Measurements from ENCODE around the gene MAGED2. TPM values are rescaled to one million over a fixed set of nuclear protein-coding genes. Genes with fewer than 3 reads are reported as not detected.
"Not testable (repeated sequence)": the region's sequence is repeated elsewhere in the genome, so short reads cannot be mapped to it uniquely, and the experiment has no call there.

MAGED2 gene
- total RNA-seq = 25.7 and 31.2 TPM in 2 replicates

GRCh38 chrX:54807524-54808108 is at the start of gene MAGED2:
MAGED2 (plus strand) TSS chrX:54807745; CDS start chrX:54809332, 1,587 bp downstream.
- Mint-ChIP-seq H3K4me1 (ENCODE audit: low read depth) (peaks cover 17% of the 10 kb centered on the region), H3K27me3 (ENCODE audit: insufficient read depth) (peaks cover 10% of the 10 kb centered on the region), H3K9me3 (no peaks in the 10 kb centered on the region), H3K4me3 (peak within 1 kb of the TSS; percentile 89), H3K27ac (peak within 1 kb of the TSS; percentile 85), H3K36me3 (ENCODE audit: low read depth) (peaks cover 9% of the 10 kb centered on the region)
- DNase-seq (ENCODE audit: low spot score) = no peak
- intact Hi-C loops (cut with micrococcal nuclease) = loop anchor here (1.0 to 5.0 kb wide), 9 partner anchors 168 to 1425 kb away; partner anchors contain the start of genes APEX2, GNL3L, KLF8 and PHF8

- Mint-ChIP-seq H3K4me1 (ENCODE audit: low read depth) (no peaks in the 10 kb centered on the region), H3K4me3 (no peak overlapping the region), H3K27ac (no peak overlapping the region), H3K36me3 (ENCODE audit: low read depth) (no peaks in the 10 kb centered on the region), H3K9me3 (peaks cover 4% of the 10 kb centered on the region), H3K27me3 (ENCODE audit: insufficient read depth) (peaks cover 3% of the 10 kb centered on the region)
- intact Hi-C loops (cut with micrococcal nuclease) = no loop called here
- DNase-seq (ENCODE audit: low spot score) = no peak
These were observed 49.2 kb upstream of the MAGED2 start for GRCh38 chrX:54758114-54759055.

GRCh38 chrX:54774391-54775094 is 33.0 kb upstream of the MAGED2 start:
- DNase-seq (ENCODE audit: low spot score); H3K36me3 Mint-ChIP-seq (ENCODE audit: low read depth); H3K27ac Mint-ChIP-seq; H3K9me3 Mint-ChIP-seq; H3K4me1 Mint-ChIP-seq (ENCODE audit: low read depth); H3K27me3 Mint-ChIP-seq (ENCODE audit: insufficient read depth); H3K4me3 Mint-ChIP-seq; intact Hi-C loops (cut with micrococcal nuclease): not testable (repeated sequence)

- intact Hi-C loops (cut with micrococcal nuclease) = no loop called here
- H3K36me3 Mint-ChIP-seq (ENCODE audit: low read depth) = no peaks in the 10 kb centered on the region
- H3K27me3 Mint-ChIP-seq (ENCODE audit: insufficient read depth) = peaks cover 6% of the 10 kb centered on the region
- no peak overlapping the region for H3K4me3 Mint-ChIP-seq
- H3K27ac Mint-ChIP-seq = no peak overlapping the region
- peaks cover 4% of the 10 kb centered on the region for H3K4me1 Mint-ChIP-seq (ENCODE audit: low read depth)
- DNase-seq (ENCODE audit: low spot score) = no peak
- no peaks in the 10 kb centered on the region for H3K9me3 Mint-ChIP-seq
These were observed 31.5 kb upstream of the MAGED2 start for GRCh38 chrX:54776061-54776460.

GRCh38 chrX:54776987-54777672 is 30.4 kb upstream of the MAGED2 start:
- H3K9me3 Mint-ChIP-seq = no peaks in the 10 kb centered on the region
- intact Hi-C loops (cut with micrococcal nuclease) = no loop called here
- no peak overlapping the region for H3K4me3 Mint-ChIP-seq
- no peaks in the 10 kb centered on the region for H3K36me3 Mint-ChIP-seq (ENCODE audit: low read depth)
- no peak for DNase-seq (ENCODE audit: low spot score)
- peaks cover 4% of the 10 kb centered on the region for H3K4me1 Mint-ChIP-seq (ENCODE audit: low read depth)
- no peak overlapping the region for H3K27ac Mint-ChIP-seq
- H3K27me3 Mint-ChIP-seq (ENCODE audit: insufficient read depth) = peaks cover 7% of the 10 kb centered on the region

GRCh38 chrX:54785901-54786300 is 21.6 kb upstream of the MAGED2 start:
- Mint-ChIP-seq H3K36me3 (ENCODE audit: low read depth) (no peaks in the 10 kb centered on the region), H3K9me3 (no peaks in the 10 kb centered on the region), H3K27me3 (ENCODE audit: insufficient read depth) (peaks cover 4% of the 10 kb centered on the region), H3K4me3 (no peak overlapping the region), H3K4me1 (ENCODE audit: low read depth) (no peaks in the 10 kb centered on the region), H3K27ac (no peak overlapping the region)
- intact Hi-C loops (cut with micrococcal nuclease) = no loop called here
- DNase-seq (ENCODE audit: low spot score) = no peak

GRCh38 chrX:54786967-54787366 is 20.6 kb upstream of the MAGED2 start:
- H3K4me1 Mint-ChIP-seq (ENCODE audit: low read depth) = no peaks in the 10 kb centered on the region
- intact Hi-C loops (cut with micrococcal nuclease) = no loop called here
- DNase-seq (ENCODE audit: low spot score) = no peak
- peaks cover 2% of the 10 kb centered on the region for H3K27me3 Mint-ChIP-seq (ENCODE audit: insufficient read depth)
- H3K27ac Mint-ChIP-seq = no peak overlapping the region
- no peak overlapping the region for H3K4me3 Mint-ChIP-seq
- no peaks in the 10 kb centered on the region for H3K36me3 Mint-ChIP-seq (ENCODE audit: low read depth)
- no peaks in the 10 kb centered on the region for H3K9me3 Mint-ChIP-seq

GRCh38 chrX:54788446-54788845 is 19.1 kb upstream of the MAGED2 start:
- intact Hi-C loops (cut with micrococcal nuclease) = no loop called here
- no peak overlapping the region for H3K4me3 Mint-ChIP-seq

GRCh38 chrX:54789405-54789804 is 18.1 kb upstream of the MAGED2 start:
- H3K4me1 Mint-ChIP-seq (ENCODE audit: low read depth); H3K9me3 Mint-ChIP-seq; H3K27me3 Mint-ChIP-seq (ENCODE audit: insufficient read depth); H3K36me3 Mint-ChIP-seq (ENCODE audit: low read depth); intact Hi-C loops (cut with micrococcal nuclease); DNase-seq (ENCODE audit: low spot score); H3K27ac Mint-ChIP-seq; H3K4me3 Mint-ChIP-seq: not testable (repeated sequence)

More at GRCh38 chrX:54788446-54788845, 19.1 kb upstream of the MAGED2 start:
- Mint-ChIP-seq H3K4me1 (ENCODE audit: low read depth) (no peaks in the 10 kb centered on the region), H3K27me3 (ENCODE audit: insufficient read depth) (peaks cover 2% of the 10 kb centered on the region), H3K27ac (no peak overlapping the region), H3K9me3 (no peaks in the 10 kb centered on the region), H3K36me3 (ENCODE audit: low read depth) (no peaks in the 10 kb centered on the region)
- DNase-seq (ENCODE audit: low spot score) = no peak

GRCh38 chrX:54794028-54794427 is 13.5 kb upstream of the MAGED2 start:
- DNase-seq (ENCODE audit: low spot score) = no peak
- no peak overlapping the region for H3K4me3 Mint-ChIP-seq
- no peaks in the 10 kb centered on the region for H3K36me3 Mint-ChIP-seq (ENCODE audit: low read depth)
- no peak overlapping the region for H3K27ac Mint-ChIP-seq
- H3K9me3 Mint-ChIP-seq = no peaks in the 10 kb centered on the region
- no peaks in the 10 kb centered on the region for H3K27me3 Mint-ChIP-seq (ENCODE audit: insufficient read depth)
- intact Hi-C loops (cut with micrococcal nuclease) = no loop called here
- H3K4me1 Mint-ChIP-seq (ENCODE audit: low read depth) = no peaks in the 10 kb centered on the region

- Mint-ChIP-seq H3K4me1 (ENCODE audit: low read depth) (no peaks in the 10 kb centered on the region), H3K27ac (no peak overlapping the region), H3K36me3 (ENCODE audit: low read depth) (no peaks in the 10 kb centered on the region), H3K27me3 (ENCODE audit: insufficient read depth) (no peaks in the 10 kb centered on the region), H3K4me3 (no peak overlapping the region), H3K9me3 (no peaks in the 10 kb centered on the region)
- no peak for DNase-seq (ENCODE audit: low spot score)
- intact Hi-C loops (cut with micrococcal nuclease) = no loop called here
These were observed 12.8 kb upstream of the MAGED2 start for GRCh38 chrX:54794795-54795194.

- Mint-ChIP-seq H3K4me3 (no peak within 1 kb of the TSS), H3K27ac (no peak within 1 kb of the TSS), H3K4me1 (ENCODE audit: low read depth) (no peaks in the 10 kb centered on the region), H3K36me3 (ENCODE audit: low read depth) (no peaks in the 10 kb centered on the region), H3K27me3 (ENCODE audit: insufficient read depth) (peaks cover 2% of the 10 kb centered on the region), H3K9me3 (no peaks in the 10 kb centered on the region)
- DNase-seq (ENCODE audit: low spot score) = no peak
- intact Hi-C loops (cut with micrococcal nuclease) = no loop called here
These were observed 9.4 kb upstream of the MAGED2 start, which contains the start of gene ITIH6 for GRCh38 chrX:54798137-54798536. ITIH6 (minus strand) TSS chrX:54798255; CDS start chrX:54798210, 45 bp downstream.
